ENCODE measurements around the gene EPN3.

GRCh38 chr17:50547035-50547735, 14.7 kb downstream of the EPN3 start, which contains the start of gene SPATA20:
- TF ChIP-seq POLR2A (IDR thresholded peaks at IDR 0.05) (peak; percentile 82), POLR2AphosphoS5 (IDR thresholded peaks at IDR 0.05) (peak; percentile 64 to 89 (median 81)), EP300 (IDR thresholded peaks at IDR 0.05; ENCODE audit: low read depth) (no peak)
- TF ChIP-seq, protein P1, sequence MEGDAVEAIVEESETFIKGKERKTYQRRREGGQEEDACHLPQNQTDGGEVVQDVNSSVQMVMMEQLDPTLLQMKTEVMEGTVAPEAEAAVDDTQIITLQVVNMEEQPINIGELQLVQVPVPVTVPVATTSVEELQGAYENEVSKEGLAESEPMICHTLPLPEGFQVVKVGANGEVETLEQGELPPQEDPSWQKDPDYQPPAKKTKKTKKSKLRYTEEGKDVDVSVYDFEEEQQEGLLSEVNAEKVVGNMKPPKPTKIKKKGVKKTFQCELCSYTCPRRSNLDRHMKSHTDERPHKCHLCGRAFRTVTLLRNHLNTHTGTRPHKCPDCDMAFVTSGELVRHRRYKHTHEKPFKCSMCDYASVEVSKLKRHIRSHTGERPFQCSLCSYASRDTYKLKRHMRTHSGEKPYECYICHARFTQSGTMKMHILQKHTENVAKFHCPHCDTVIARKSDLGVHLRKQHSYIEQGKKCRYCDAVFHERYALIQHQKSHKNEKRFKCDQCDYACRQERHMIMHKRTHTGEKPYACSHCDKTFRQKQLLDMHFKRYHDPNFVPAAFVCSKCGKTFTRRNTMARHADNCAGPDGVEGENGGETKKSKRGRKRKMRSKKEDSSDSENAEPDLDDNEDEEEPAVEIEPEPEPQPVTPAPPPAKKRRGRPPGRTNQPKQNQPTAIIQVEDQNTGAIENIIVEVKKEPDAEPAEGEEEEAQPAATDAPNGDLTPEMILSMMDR (IDR thresholded peaks at IDR 0.05), result peak; percentile 96 to 99 (median 98)
